Heart right ventricle (tissue), 16 donors: ENCODE data around the gene KCNMB2. TPM values are rescaled to one million over a fixed set of nuclear protein-coding genes. Genes with fewer than 3 reads are reported as not detected.
"Not testable (repeated sequence)": the region's sequence is repeated elsewhere in the genome, so short reads cannot be mapped to it uniquely, and the experiment has no call there.

ENCODE experiments used
- ATAC-seq, 8 donors: fragments of 200-7000 bp; cut with Tn5 transposase; one replicate each; pipeline ENCODE4 v1.9.1; 2020; ENCODE audit warnings: mild to moderate bottlenecking in 8 of 8, moderate library complexity in 8 of 8, moderate number of reproducible peaks in 1 of 8
- DNase-seq, 2 donors: peaks; one replicate each; pipeline ENCODE4 v3.0.0-alpha.2; 2020
- H3K27ac ChIP-seq, 10 donors: fragments of 200-600 bp; sonication (generic) in 2 of 10; one replicate each; pipeline versions ENCODE4 v1.5.0 to v1.8.0; 2020 to 2022; ENCODE audit warnings: mild to moderate bottlenecking in 3 of 10
- H3K27me3 ChIP-seq, 7 donors: fragments of 200-600 bp; one replicate each; pipeline ENCODE4 v1.8.0; 2021 to 2022; ENCODE audit warnings: mild to moderate bottlenecking in 2 of 7
- H3K36me3 ChIP-seq, 9 donors: fragments of 200-600 bp; sonication (generic) in 1 of 9; one replicate each; pipeline versions ENCODE4 v1.5.0 to v1.8.0; 2020 to 2022; ENCODE audit warnings: mild to moderate bottlenecking in 2 of 9
- H3K4me1 ChIP-seq, 9 donors: fragments of 200-600 bp; sonication (generic) in 1 of 9; one replicate each; pipeline versions ENCODE4 v1.5.0 to v1.8.0; 2020 to 2022; ENCODE audit warnings: mild to moderate bottlenecking in 4 of 9
- H3K4me3 ChIP-seq, 10 donors: fragments of 200-600 bp; sonication (generic) in 2 of 10; one replicate each; pipeline versions ENCODE4 v1.5.0 to v1.8.0; 2020 to 2022; ENCODE audit warnings: mild to moderate bottlenecking in 7 of 10, moderate library complexity in 2 of 10
- H3K9me3 ChIP-seq, 11 donors: fragments of 200-600 bp in 10 of 11; sonication (generic) in 2 of 11; one replicate each; pipeline versions ENCODE4 v1.5.0 to v1.8.0; 2013 to 2022; ENCODE audit warnings: mild to moderate bottlenecking in 2 of 11, control low read depth in 1 of 11, moderate library complexity in 1 of 11
- WGBS, 2 donors: extraction: QIAGEN DNeasy Blood & Tissue Kit; methylation state at CpG; one replicate each; pipeline ENCODE4 v1.1.7; 2013; ENCODE audit warnings: inconsistent platforms in 1 of 2; 5-methylcytosine and 5-hydroxymethylcytosine counted together
- intact Hi-C, 10 donors: fragments of 100-400 bp; cut with DNase I; formaldehyde crosslinking; loops; one replicate each; pipeline versions ENCODE4 v1.11.1 to v1.14.2; 2022
- polyA plus RNA-seq, 2 donors: library from polyadenylated mRNA; stranded (reverse); fragments of 200-250 nt; gene quantifications; one replicate each; pipeline ENCODE4 v1.2.3, GENCODE V29; 2013
- total RNA-seq, 10 donors: library from RNA; stranded (reverse); fragmentation: NEBNext Ultra II Directional in 3 of 10; extraction: Animal tissue kit (Norgen Biotek cat#: 25700) in 3 of 10; gene quantifications; one replicate each; pipeline versions ENCODE4 v1.2.1 to v1.2.4, GENCODE V29; 2021 to 2023
- TF ChIP-seq, protein P1 (sequence below), 9 donors: fragments of 200-600 bp; sonication (generic) in 2 of 9; IDR thresholded peaks; one replicate each; pipeline versions ENCODE4 v1.5.0 to v1.8.0; 2021 to 2022; ENCODE audit warnings: antibody characterized with exemption in 9 of 9, mild to moderate bottlenecking in 5 of 9, moderate library complexity in 1 of 9
- donor health status: Arrhythmogenic right ventricular cardiomyopathy.
- donor health status: ischemic (EF 13 %, LVEDD 7.1; RV severe dilation, severe dysfunction).
- donor health status: healthy with polysubstance abuse.
- donor health status: DM: no; HTN: yes; CAD: no.
- donor health status: DM: no; HTN: no; CAD: no.
- donor health status: ischemic (EF 25% LVEDD 6.9; RV normal size, moderate dysfunction).
- donor health status: ischemic (EF 25% LVEDD 5.7; RV mildly dilated, moderate dysfunction).
- donor health status: healthy.
- donor health status: DM: yes; HTN: yes; CAD: no.
- donor health status: Ischemic cardiomyopathy.
- donor health status: ischemic (EF 35%, LVEDD 5.7; RV mildly dilated, moderate dysfunction).
- donor health status: nonischemic (EF 11% LVEDD 7.7; RV severe dilation, severe dysfunction).
- donor health status: DM: yes; HTN: yes; CAD: no.
- donor health status: PGD.
- donor health status: ischemic (EF 29% LVEDD 5.4; RV normal size, mild dysfunction).
- donor health status: nonischemic (EF 23%, LVEDD 6.1; RV moderate dilation, normal function).

The KCNMB2 gene
- total and polyA plus RNA-seq, 12 donors, result 0.55 to 9.2 (median 3.6) TPM

DNA sequence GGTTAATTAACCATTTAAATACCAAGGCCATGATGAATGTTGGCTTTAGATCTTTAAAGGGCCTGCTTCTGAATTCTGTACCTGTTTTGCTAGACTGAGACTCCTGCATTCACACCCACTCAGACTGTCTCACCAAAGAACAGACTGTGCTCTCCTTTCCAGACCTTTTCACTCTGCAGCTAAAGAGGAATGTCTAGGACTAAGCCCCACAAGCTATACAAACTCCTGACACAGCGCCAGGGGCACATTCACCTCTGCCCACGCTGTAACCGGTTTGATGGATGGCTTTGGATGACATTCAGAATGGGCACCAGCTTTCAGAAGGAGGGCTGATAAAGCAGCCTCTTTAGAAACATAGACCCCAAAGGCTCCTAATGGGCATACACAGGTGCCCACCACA is 200.1 kb downstream of the KCNMB2 start:
- no peak overlapping the region for H3K4me3 ChIP-seq
- DNase-seq (peak in 1 of 2 donors; percentile 19), ATAC-seq (peak in 5 of 8 donors; percentile 42 to 78 (median 59))
- WGBS, 2 donors, result 52 to 56% methylated on average over 3 of the region's 3 CpGs
- no peaks in the 10 kb centered on the region for H3K9me3 ChIP-seq
- intact Hi-C loops, result no loop called here
- no peaks in the 10 kb centered on the region for H3K36me3 ChIP-seq
- TF ChIP-seq, protein P1, sequence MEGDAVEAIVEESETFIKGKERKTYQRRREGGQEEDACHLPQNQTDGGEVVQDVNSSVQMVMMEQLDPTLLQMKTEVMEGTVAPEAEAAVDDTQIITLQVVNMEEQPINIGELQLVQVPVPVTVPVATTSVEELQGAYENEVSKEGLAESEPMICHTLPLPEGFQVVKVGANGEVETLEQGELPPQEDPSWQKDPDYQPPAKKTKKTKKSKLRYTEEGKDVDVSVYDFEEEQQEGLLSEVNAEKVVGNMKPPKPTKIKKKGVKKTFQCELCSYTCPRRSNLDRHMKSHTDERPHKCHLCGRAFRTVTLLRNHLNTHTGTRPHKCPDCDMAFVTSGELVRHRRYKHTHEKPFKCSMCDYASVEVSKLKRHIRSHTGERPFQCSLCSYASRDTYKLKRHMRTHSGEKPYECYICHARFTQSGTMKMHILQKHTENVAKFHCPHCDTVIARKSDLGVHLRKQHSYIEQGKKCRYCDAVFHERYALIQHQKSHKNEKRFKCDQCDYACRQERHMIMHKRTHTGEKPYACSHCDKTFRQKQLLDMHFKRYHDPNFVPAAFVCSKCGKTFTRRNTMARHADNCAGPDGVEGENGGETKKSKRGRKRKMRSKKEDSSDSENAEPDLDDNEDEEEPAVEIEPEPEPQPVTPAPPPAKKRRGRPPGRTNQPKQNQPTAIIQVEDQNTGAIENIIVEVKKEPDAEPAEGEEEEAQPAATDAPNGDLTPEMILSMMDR (IDR thresholded peaks at IDR 0.05), result no peak
- peaks cover 0 to 22% (median 5%) of the 10 kb centered on the region in 9 donors for H3K4me1 ChIP-seq
- H3K27me3 ChIP-seq, result no peaks in the 10 kb centered on the region
- peak overlapping the region in 2 of 10 donors; percentile 15 to 27 for H3K27ac ChIP-seq

DNA sequence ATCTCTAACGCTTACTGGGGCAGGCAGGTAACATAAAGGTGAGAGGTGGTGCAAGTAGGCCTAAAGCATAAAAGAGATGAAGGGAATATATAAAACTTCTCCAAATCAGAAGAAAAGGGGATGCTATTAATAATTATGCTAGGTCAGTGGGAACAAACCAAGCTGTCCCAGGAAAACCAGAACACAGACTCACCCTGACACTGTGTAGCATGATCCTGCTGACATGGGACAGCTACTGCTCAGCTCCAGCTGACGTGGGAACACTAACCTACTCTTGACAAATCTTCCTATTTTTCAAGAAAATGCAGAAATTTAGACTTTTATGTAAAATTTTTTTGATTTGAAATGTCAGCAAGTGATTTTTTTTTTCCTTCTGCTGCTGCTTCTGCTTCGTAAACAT is 203.5 kb downstream of the KCNMB2 start:
- 75 to 77% methylated on average over 3 of the region's 3 CpGs for WGBS, 2 donors

DNA sequence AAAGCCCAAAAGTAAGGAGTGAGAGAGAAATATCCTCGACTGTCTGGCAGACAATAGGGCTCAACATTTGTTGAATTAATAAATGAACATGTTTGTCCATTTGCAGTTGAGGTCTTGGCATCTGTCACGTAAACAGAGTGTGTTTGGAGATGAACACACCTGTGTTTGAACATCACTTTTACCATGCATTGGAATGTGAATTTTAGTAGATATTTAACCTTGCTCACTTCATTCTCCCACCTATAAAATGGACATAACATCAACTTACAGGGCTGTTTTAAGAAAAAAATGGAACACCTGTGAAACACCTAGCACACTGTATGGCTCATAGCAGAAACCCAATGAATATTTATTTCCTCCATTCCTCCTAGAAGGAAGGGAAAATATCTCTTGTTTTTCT is 204.8 kb downstream of the KCNMB2 start:
- no peak for DNase-seq
- intact Hi-C loops, result loop anchor here in 1 of 10 donors (10.0 kb wide), 1 partner anchor 296 kb away; no protein-coding TSS in a partner anchor
- TF ChIP-seq, protein P1 (IDR thresholded peaks at IDR 0.05), result no peak
- H3K36me3 ChIP-seq, result no peaks in the 10 kb centered on the region
- H3K27ac ChIP-seq, result no peak overlapping the region
- WGBS, 2 donors, result 78 to 85% methylated on average over 2 of the region's 2 CpGs
- H3K4me3 ChIP-seq, result no peak overlapping the region
- ATAC-seq, result no peak
- peaks cover 0 to 12% (median 0%) of the 10 kb centered on the region in 9 donors for H3K4me1 ChIP-seq
- no peaks in the 10 kb centered on the region for H3K27me3 ChIP-seq
- no peaks in the 10 kb centered on the region for H3K9me3 ChIP-seq

More for the DNA sequence above, 203.5 kb downstream of the KCNMB2 start:
- no peaks in the 10 kb centered on the region for H3K36me3 ChIP-seq
- ATAC-seq (peak in 3 of 8 donors; percentile 34 to 82 (median 35)), DNase-seq (no peak)
- H3K27ac ChIP-seq, result no peak overlapping the region
- TF ChIP-seq, protein P1 (IDR thresholded peaks at IDR 0.05), result no peak
- H3K4me1 ChIP-seq, result peaks cover 0 to 23% (median 5%) of the 10 kb centered on the region in 9 donors
- no peaks in the 10 kb centered on the region for H3K9me3 ChIP-seq
- no peak overlapping the region for H3K4me3 ChIP-seq
- no peaks in the 10 kb centered on the region for H3K27me3 ChIP-seq
- intact Hi-C loops, result loop anchor here in 1 of 10 donors (10.0 kb wide), 1 partner anchor 295 kb away; no protein-coding TSS in a partner anchor

DNA sequence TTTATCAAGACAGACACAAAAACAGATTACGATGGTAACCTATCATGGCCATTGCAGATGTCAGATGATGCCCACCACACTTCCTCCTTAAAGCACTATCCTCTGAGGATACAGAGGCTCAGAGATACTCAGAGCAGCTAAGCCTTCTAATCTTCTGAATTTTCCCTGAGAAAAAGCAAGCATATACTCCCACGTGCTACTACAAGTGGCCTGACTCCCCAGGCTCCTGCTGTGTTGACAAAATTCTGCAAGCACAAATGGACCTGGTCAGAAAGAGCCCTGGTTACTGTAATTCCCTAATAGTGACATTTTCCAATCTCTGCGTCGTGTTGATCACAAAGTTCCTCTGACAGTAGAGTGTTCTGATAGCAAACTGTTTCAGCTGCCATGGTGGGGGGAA is 207.1 kb downstream of the KCNMB2 start:
- TF ChIP-seq, protein P1 (IDR thresholded peaks at IDR 0.05), result no peak
- Histone ChIP-seq H3K36me3 (no peaks in the 10 kb centered on the region), H3K4me3 (no peak overlapping the region), H3K4me1 (peaks cover 0 to 6% (median 0%) of the 10 kb centered on the region in 9 donors), H3K27me3 (no peaks in the 10 kb centered on the region), H3K9me3 (no peaks in the 10 kb centered on the region), H3K27ac (no peak overlapping the region)
- intact Hi-C loops, result loop anchor here in 1 of 10 donors (10.0 kb wide), 1 partner anchor 298 kb away; no protein-coding TSS in a partner anchor
- no peak for DNase-seq
- ATAC-seq, result peak in 1 of 8 donors; percentile 43
- 38 to 39% methylated on average over 4 of the region's 4 CpGs for WGBS, 2 donors

DNA sequence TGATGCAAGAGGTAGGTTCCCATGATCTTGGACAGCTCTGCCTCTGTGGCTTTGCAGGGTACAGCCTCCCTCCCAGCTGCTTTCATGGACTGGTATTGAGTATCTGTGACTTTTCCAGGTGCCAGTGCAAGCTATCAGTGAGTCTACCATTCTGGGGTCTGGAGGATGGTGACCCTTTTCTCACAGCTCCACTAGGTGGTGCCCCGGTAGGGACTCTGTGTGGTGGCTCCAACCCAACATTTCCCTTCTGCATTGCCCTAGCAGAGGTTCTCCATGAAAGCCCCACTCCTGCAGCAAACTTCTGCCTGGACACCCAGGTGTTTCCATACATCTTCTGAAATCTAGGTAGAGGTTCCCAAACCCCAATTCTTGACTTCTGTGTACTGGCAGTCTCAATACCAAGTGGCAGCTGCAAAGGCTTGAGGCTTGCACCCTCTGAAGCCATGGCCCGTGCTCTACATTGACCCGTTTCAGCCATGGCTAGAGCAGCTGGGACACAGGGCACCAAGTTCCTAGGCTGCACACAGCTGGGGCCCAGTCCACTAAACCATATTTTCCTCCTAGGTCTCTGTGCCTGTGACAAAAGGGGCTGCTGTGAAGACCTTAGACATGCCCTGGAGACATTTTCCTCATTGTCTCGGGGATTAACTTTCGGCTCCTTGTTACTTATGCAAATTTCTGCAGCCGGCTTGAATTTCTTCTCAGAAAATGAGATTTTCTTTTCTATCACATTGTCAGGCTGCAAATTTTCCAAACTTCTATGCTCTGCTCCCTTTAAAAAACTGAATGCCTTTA is 209.8 kb downstream of the KCNMB2 start:
- not testable (repeated sequence) for H3K4me3 ChIP-seq, H3K4me1 ChIP-seq, H3K27me3 ChIP-seq, DNase-seq, H3K36me3 ChIP-seq, H3K9me3 ChIP-seq, ATAC-seq, H3K27ac ChIP-seq
- intact Hi-C loops, result loop anchor here in 1 of 10 donors (10.0 kb wide), 1 partner anchor 301 kb away; no protein-coding TSS in a partner anchor
- 57 to 80% methylated on average over 6 of the region's 6 CpGs for WGBS, 2 donors
